ENCODE measurements around the gene AP5S1.

The AP5S1 gene

GRCh38 chr20:3873507-3873906 is 53.2 kb downstream of the AP5S1 start:
- no peak for TF ChIP-seq CTCF (IDR thresholded peaks at IDR 0.05; ENCODE audit: low read depth, low read length)
- no peak for DNase-seq (ENCODE audit: extremely low read depth, low read depth)

- TF ChIP-seq CTCF (IDR thresholded peaks at IDR 0.05; ENCODE audit: low read depth, low read length), result no peak
- no peak for DNase-seq (ENCODE audit: extremely low read depth, low read depth)
Observed at GRCh38 chr20:3874194-3874844, 54.0 kb downstream of the AP5S1 start.

GRCh38 chr20:3875378-3875974 is 55.1 kb downstream of the AP5S1 start:
- no peak for TF ChIP-seq CTCF (IDR thresholded peaks at IDR 0.05; ENCODE audit: low read depth, low read length)
- DNase-seq (ENCODE audit: extremely low read depth, low read depth), result no peak

- TF ChIP-seq CTCF (IDR thresholded peaks at IDR 0.05; ENCODE audit: low read depth, low read length), result no peak
- DNase-seq (ENCODE audit: extremely low read depth, low read depth), result no peak
Observed at GRCh38 chr20:3876000-3876399, 55.7 kb downstream of the AP5S1 start.

GRCh38 chr20:3876676-3877075 is 56.3 kb downstream of the AP5S1 start:
- DNase-seq (ENCODE audit: extremely low read depth, low read depth), result no peak
- TF ChIP-seq CTCF (IDR thresholded peaks at IDR 0.05; ENCODE audit: low read depth, low read length), result no peak

Measured in AG09319 (cell line).